ENCODE results near the gene SKIL. TPM values are rescaled to one million over a fixed set of nuclear protein-coding genes. Genes with fewer than 3 reads are reported as not detected.
"Not testable (repeated sequence)": the region's sequence is repeated elsewhere in the genome, so short reads cannot be mapped to it uniquely, and the experiment has no call there.

SKIL gene
- total RNA-seq, 4 donors from 2014 or later = 15.0 to 26.1 (median 24.8) TPM

GRCh38 chr3:170330366-170330765 lies 27.1 kb upstream of the SKIL start:
- H3K4me3 ChIP-seq = no peak overlapping the region
- peaks cover 0 to 3% (median 0%) of the 10 kb centered on the region in 3 donors for H3K4me1 ChIP-seq
- H3K36me3 ChIP-seq = no peaks in the 10 kb centered on the region
- H3K27ac ChIP-seq = no peak overlapping the region
- 63 to 68% methylated on average over 3 to 4 of the region's 5 CpGs for WGBS, 2 donors
- no peaks in the 10 kb centered on the region for H3K27me3 ChIP-seq
- intact Hi-C loops (cut with DNase I) = no loop called here
- no peak for TF ChIP-seq POLR2A (IDR thresholded peaks at IDR 0.05)
- no peak for TF ChIP-seq CTCF (IDR thresholded peaks at IDR 0.05)
- no peaks in the 10 kb centered on the region for H3K9me3 ChIP-seq
- no peak for DNase-seq

GRCh38 chr3:170331143-170331542 lies 26.4 kb upstream of the SKIL start:
- no peak overlapping the region for H3K27ac ChIP-seq
- no peaks in the 10 kb centered on the region for H3K36me3 ChIP-seq
- WGBS, 2 donors = 51 to 63% methylated on average over 4 of the region's 4 CpGs
- TF ChIP-seq CTCF (IDR thresholded peaks at IDR 0.05) (no peak), POLR2A (IDR thresholded peaks at IDR 0.05) (no peak)
- no peaks in the 10 kb centered on the region for H3K27me3 ChIP-seq
- H3K9me3 ChIP-seq = no peaks in the 10 kb centered on the region
- intact Hi-C loops (cut with DNase I) = no loop called here
- no peak overlapping the region for H3K4me3 ChIP-seq
- peaks cover 0 to 3% (median 0%) of the 10 kb centered on the region in 3 donors for H3K4me1 ChIP-seq
- DNase-seq = no peak

GRCh38 chr3:170337420-170337819 lies 20.1 kb upstream of the SKIL start:
- Histone ChIP-seq H3K4me3 (no peak overlapping the region), H3K27me3 (no peaks in the 10 kb centered on the region), H3K36me3 (no peaks in the 10 kb centered on the region), H3K4me1 (no peaks in the 10 kb centered on the region), H3K9me3 (no peaks in the 10 kb centered on the region), H3K27ac (no peak overlapping the region)
- 58 to 67% methylated on average over 3 of the region's 3 CpGs for WGBS, 2 donors
- DNase-seq = no peak
- intact Hi-C loops (cut with DNase I) = no loop called here
- TF ChIP-seq POLR2A (IDR thresholded peaks at IDR 0.05) = no peak
- no peak for TF ChIP-seq CTCF (IDR thresholded peaks at IDR 0.05)

GRCh38 chr3:170338690-170339340 lies 18.7 kb upstream of the SKIL start:
- H3K27me3 ChIP-seq = no peaks in the 10 kb centered on the region
- intact Hi-C loops (cut with DNase I) = no loop called here
- H3K4me1 ChIP-seq = peaks cover 0 to 2% (median 0%) of the 10 kb centered on the region in 3 donors
- H3K36me3 ChIP-seq = no peaks in the 10 kb centered on the region
- TF ChIP-seq POLR2A (IDR thresholded peaks at IDR 0.05) (no peak), CTCF (IDR thresholded peaks at IDR 0.05) (no peak)
- WGBS, 2 donors = 47 to 93% methylated on average over 1 of the region's 1 CpG
- DNase-seq = no peak
- H3K27ac ChIP-seq = no peak overlapping the region
- H3K9me3 ChIP-seq = no peaks in the 10 kb centered on the region
- no peak overlapping the region for H3K4me3 ChIP-seq

GRCh38 chr3:170342273-170342672 lies 15.2 kb upstream of the SKIL start:
- H3K27ac ChIP-seq; DNase-seq; H3K4me3 ChIP-seq; H3K9me3 ChIP-seq; intact Hi-C loops (cut with DNase I); H3K27me3 ChIP-seq; H3K36me3 ChIP-seq: not testable (repeated sequence)
- WGBS, 2 donors = 91 to 92% methylated on average over 9 of the region's 9 CpGs
- peaks cover 0 to 16% (median 0%) of the 10 kb centered on the region in 3 donors for H3K4me1 ChIP-seq

- DNase-seq; H3K4me3 ChIP-seq; intact Hi-C loops (cut with DNase I): not testable (repeated sequence)
These were observed 13.7 kb upstream of the SKIL start for GRCh38 chr3:170343859-170344258.

More at GRCh38 chr3:170343859-170344258, 13.7 kb upstream of the SKIL start:
- H3K9me3 ChIP-seq, H3K27me3 ChIP-seq, H3K36me3 ChIP-seq: not testable (repeated sequence)
- Histone ChIP-seq H3K4me1 (peaks cover 0 to 16% (median 0%) of the 10 kb centered on the region in 3 donors), H3K27ac (peak overlapping the region in 1 of 4 donors; percentile 36)
- 50 to 64% methylated on average over 6 of the region's 6 CpGs for WGBS, 2 donors
